HepG2 (cell line): Measurements from ENCODE around the gene FNDC3B. TPM values are rescaled to one million over a fixed set of nuclear protein-coding genes. Genes with fewer than 3 reads are reported as not detected.

Experiments
- AGO1 ChIP-seq: fragments of 200-400 bp; formaldehyde crosslinking; IDR thresholded peaks from 2 replicates; pipeline ENCODE4 v1.6.1; 2017; ENCODE audit warnings: mild to moderate bottlenecking, low read depth, low read length, moderate library complexity; ENCODE audit not compliant: poor library complexity, severe bottlenecking
- EEA1 ChIP-seq: sonication (generic); formaldehyde crosslinking; IDR thresholded peaks from 2 replicates; pipeline ENCODE4 v1.5.1; 2020; ENCODE audit warnings: mild to moderate bottlenecking, missing genetic modification reagents, borderline replicate concordance
- FOXO1 ChIP-seq: sonication (generic); formaldehyde crosslinking; IDR thresholded peaks from 2 replicates; pipeline ENCODE4 v1.4.0; 2020; ENCODE audit warnings: missing genetic modification reagents
- KMT2B ChIP-seq: IDR thresholded peaks from 2 replicates; pipeline ENCODE4 v1.6.1; 2016; ENCODE audit warnings: missing genetic modification reagents, missing compliant biosample characterization
- PHF21A ChIP-seq: sonication (generic); formaldehyde crosslinking; IDR thresholded peaks from 2 replicates; pipeline ENCODE4 v1.5.0; 2020; ENCODE audit warnings: mild to moderate bottlenecking, missing genetic modification reagents
- RFXAP ChIP-seq: sonication (generic); formaldehyde crosslinking; IDR thresholded peaks from 2 replicates; pipeline ENCODE4 v1.4.0; 2020; ENCODE audit warnings: missing genetic modification reagents, borderline replicate concordance
- ZBTB3 ChIP-seq: sonication (generic); formaldehyde crosslinking; IDR thresholded peaks from 2 replicates; pipeline ENCODE4 v1.4.0; 2020; ENCODE audit warnings: low read depth, mild to moderate bottlenecking, moderate library complexity, missing genetic modification reagents, borderline replicate concordance
- ZBTB8A ChIP-seq: sonication (generic); formaldehyde crosslinking; IDR thresholded peaks from 2 replicates; pipeline ENCODE4 v1.4.0; 2020; ENCODE audit warnings: mild to moderate bottlenecking, low read depth, missing genetic modification reagents, borderline replicate concordance
- ZFP37 ChIP-seq: sonication (generic); formaldehyde crosslinking; IDR thresholded peaks from 2 replicates; pipeline ENCODE4 v1.4.0; 2020; ENCODE audit warnings: missing genetic modification reagents, borderline replicate concordance
- ZNF34 ChIP-seq: sonication (generic); formaldehyde crosslinking; IDR thresholded peaks from 2 replicates; pipeline ENCODE4 v1.4.0; 2020; ENCODE audit warnings: mild to moderate bottlenecking, missing genetic modification reagents, borderline replicate concordance
- ZNF382 ChIP-seq: sonication (generic); formaldehyde crosslinking; IDR thresholded peaks from 2 replicates; pipeline ENCODE4 v1.5.0; 2020; ENCODE audit warnings: missing genetic modification reagents, mild to moderate bottlenecking, borderline replicate concordance
- ZNF615 ChIP-seq: sonication (generic); formaldehyde crosslinking; IDR thresholded peaks from 2 replicates; pipeline ENCODE4 v1.5.0; 2020; ENCODE audit warnings: mild to moderate bottlenecking, missing genetic modification reagents, borderline replicate concordance
- ZNF781 ChIP-seq: sonication (generic); formaldehyde crosslinking; IDR thresholded peaks from 2 replicates; pipeline ENCODE4 v1.5.1; 2020; ENCODE audit warnings: borderline replicate concordance, mild to moderate bottlenecking, missing genetic modification reagents; ENCODE audit errors: not compliant biosample characterization
- polyA plus RNA-seq, 8 experiments: library from polyadenylated mRNA; depleted of rRNA in 3 of 8; stranded (reverse) in 7 of 8; unstranded in 1 of 8; fragments of >200 nt; fragmentation: Illumina TruSeq in 4 of 8; extraction: Trizol in 4 of 8; gene quantifications; 2 replicates each; pipeline versions ENCODE4 v1.2.1 to v1.2.3, GENCODE V29; 2011 to 2016; ENCODE audit warnings: low read depth in 4 of 8, missing spikeins in 1 of 8, mixed read lengths in 1 of 8; ENCODE audit not compliant: insufficient read depth in 1 of 8
- total RNA-seq, 5 experiments: library from RNA; depleted of rRNA; stranded (reverse); fragments of >200 nt; fragmentation: Illumina TruSeq; extraction: Trizol; gene quantifications; 2 replicates each; pipeline ENCODE4 v1.2.3, GENCODE V29; 2016; ENCODE audit warnings: low read depth in 1 of 5
- TF ChIP-seq, protein P1 (sequence below): sonication (generic); formaldehyde crosslinking; IDR thresholded peaks from 2 replicates; pipeline ENCODE4 v1.4.0; 2020; ENCODE audit warnings: mild to moderate bottlenecking, missing genetic modification reagents, borderline replicate concordance
- TF ChIP-seq, protein P2 (sequence below): sonication (generic); formaldehyde crosslinking; IDR thresholded peaks from 2 replicates; pipeline ENCODE4 v1.4.0; 2020; ENCODE audit warnings: mild to moderate bottlenecking, missing genetic modification reagents
- TF ChIP-seq, protein P3 (sequence below): sonication (generic); formaldehyde crosslinking; IDR thresholded peaks from 2 replicates; pipeline ENCODE4 v1.4.0; 2020; ENCODE audit warnings: missing genetic modification reagents, borderline replicate concordance

The FNDC3B gene
- total and polyA plus RNA-seq, 2 of the 13 experiments (the other 11 are each of a cell fraction or from before 2014, with no cell fraction given): 74.8 to 103 TPM

DNA sequence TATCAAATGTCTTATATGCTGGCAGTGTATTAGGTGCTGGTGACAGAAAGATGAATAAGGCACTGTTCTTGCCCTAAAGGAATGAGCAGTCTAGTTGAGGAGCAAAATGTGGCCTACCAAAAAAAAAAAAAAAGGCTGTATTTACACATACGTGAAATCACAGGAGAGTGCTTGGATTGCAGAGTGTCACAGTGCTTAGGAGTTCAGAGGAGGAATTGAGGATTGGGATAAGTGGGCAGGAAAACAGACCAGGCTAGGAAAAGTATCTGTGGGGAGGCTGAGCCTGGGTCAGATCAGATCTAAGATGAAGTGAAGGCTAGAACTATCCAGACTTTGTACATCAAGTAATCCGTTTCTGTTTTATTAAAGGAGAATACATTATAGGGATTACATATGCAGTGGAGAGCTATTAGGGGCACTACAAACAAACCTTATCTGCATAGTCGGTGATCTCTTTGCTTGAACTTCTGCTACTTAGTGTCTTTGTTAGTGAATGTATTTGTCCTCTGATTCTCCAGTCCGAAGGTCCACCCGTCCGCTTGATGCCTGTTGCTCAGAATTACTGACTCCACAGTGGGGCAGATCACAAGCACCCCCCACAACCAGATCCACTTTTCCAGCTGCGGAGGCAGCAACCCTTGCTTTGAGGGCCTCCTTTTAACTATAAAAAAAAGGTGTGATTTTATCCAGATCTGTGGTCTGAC, 80.0 kb downstream of the FNDC3B start (continued):
- TF ChIP-seq ZNF781 (CRISPR knock-in tag): no peak
- TF ChIP-seq ZNF615 (CRISPR knock-in tag): no peak
- TF ChIP-seq, protein P1, sequence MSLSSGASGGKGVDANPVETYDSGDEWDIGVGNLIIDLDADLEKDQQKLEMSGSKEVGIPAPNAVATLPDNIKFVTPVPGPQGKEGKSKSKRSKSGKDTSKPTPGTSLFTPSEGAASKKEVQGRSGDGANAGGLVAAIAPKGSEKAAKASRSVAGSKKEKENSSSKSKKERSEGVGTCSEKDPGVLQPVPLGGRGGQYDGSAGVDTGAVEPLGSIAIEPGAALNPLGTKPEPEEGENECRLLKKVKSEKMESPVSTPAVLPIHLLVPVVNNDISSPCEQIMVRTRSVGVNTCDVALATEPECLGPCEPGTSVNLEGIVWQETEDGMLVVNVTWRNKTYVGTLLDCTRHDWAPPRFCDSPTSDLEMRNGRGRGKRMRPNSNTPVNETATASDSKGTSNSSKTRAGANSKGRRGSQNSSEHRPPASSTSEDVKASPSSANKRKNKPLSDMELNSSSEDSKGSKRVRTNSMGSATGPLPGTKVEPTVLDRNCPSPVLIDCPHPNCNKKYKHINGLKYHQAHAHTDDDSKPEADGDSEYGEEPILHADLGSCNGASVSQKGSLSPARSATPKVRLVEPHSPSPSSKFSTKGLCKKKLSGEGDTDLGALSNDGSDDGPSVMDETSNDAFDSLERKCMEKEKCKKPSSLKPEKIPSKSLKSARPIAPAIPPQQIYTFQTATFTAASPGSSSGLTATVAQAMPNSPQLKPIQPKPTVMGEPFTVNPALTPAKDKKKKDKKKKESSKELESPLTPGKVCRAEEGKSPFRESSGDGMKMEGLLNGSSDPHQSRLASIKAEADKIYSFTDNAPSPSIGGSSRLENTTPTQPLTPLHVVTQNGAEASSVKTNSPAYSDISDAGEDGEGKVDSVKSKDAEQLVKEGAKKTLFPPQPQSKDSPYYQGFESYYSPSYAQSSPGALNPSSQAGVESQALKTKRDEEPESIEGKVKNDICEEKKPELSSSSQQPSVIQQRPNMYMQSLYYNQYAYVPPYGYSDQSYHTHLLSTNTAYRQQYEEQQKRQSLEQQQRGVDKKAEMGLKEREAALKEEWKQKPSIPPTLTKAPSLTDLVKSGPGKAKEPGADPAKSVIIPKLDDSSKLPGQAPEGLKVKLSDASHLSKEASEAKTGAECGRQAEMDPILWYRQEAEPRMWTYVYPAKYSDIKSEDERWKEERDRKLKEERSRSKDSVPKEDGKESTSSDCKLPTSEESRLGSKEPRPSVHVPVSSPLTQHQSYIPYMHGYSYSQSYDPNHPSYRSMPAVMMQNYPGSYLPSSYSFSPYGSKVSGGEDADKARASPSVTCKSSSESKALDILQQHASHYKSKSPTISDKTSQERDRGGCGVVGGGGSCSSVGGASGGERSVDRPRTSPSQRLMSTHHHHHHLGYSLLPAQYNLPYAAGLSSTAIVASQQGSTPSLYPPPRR (CRISPR knock-in tag): peak; percentile 47; the same call in 1 of the 2 replicates
- TF ChIP-seq FOXO1: peak; percentile 29; the same call in 1 of the 2 replicates
- 0 out of 2 replicates have a peak, but pooled peaks have one; percentile 30 for TF ChIP-seq RFXAP (CRISPR knock-in tag)
- no peak for TF ChIP-seq EEA1 (CRISPR knock-in tag)
- TF ChIP-seq PHF21A (CRISPR knock-in tag): peak; percentile 59
- TF ChIP-seq, protein P2, sequence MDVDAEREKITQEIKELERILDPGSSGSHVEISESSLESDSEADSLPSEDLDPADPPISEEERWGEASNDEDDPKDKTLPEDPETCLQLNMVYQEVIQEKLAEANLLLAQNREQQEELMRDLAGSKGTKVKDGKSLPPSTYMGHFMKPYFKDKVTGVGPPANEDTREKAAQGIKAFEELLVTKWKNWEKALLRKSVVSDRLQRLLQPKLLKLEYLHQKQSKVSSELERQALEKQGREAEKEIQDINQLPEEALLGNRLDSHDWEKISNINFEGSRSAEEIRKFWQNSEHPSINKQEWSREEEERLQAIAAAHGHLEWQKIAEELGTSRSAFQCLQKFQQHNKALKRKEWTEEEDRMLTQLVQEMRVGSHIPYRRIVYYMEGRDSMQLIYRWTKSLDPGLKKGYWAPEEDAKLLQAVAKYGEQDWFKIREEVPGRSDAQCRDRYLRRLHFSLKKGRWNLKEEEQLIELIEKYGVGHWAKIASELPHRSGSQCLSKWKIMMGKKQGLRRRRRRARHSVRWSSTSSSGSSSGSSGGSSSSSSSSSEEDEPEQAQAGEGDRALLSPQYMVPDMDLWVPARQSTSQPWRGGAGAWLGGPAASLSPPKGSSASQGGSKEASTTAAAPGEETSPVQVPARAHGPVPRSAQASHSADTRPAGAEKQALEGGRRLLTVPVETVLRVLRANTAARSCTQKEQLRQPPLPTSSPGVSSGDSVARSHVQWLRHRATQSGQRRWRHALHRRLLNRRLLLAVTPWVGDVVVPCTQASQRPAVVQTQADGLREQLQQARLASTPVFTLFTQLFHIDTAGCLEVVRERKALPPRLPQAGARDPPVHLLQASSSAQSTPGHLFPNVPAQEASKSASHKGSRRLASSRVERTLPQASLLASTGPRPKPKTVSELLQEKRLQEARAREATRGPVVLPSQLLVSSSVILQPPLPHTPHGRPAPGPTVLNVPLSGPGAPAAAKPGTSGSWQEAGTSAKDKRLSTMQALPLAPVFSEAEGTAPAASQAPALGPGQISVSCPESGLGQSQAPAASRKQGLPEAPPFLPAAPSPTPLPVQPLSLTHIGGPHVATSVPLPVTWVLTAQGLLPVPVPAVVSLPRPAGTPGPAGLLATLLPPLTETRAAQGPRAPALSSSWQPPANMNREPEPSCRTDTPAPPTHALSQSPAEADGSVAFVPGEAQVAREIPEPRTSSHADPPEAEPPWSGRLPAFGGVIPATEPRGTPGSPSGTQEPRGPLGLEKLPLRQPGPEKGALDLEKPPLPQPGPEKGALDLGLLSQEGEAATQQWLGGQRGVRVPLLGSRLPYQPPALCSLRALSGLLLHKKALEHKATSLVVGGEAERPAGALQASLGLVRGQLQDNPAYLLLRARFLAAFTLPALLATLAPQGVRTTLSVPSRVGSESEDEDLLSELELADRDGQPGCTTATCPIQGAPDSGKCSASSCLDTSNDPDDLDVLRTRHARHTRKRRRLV: no peak
- TF ChIP-seq, protein P3, sequence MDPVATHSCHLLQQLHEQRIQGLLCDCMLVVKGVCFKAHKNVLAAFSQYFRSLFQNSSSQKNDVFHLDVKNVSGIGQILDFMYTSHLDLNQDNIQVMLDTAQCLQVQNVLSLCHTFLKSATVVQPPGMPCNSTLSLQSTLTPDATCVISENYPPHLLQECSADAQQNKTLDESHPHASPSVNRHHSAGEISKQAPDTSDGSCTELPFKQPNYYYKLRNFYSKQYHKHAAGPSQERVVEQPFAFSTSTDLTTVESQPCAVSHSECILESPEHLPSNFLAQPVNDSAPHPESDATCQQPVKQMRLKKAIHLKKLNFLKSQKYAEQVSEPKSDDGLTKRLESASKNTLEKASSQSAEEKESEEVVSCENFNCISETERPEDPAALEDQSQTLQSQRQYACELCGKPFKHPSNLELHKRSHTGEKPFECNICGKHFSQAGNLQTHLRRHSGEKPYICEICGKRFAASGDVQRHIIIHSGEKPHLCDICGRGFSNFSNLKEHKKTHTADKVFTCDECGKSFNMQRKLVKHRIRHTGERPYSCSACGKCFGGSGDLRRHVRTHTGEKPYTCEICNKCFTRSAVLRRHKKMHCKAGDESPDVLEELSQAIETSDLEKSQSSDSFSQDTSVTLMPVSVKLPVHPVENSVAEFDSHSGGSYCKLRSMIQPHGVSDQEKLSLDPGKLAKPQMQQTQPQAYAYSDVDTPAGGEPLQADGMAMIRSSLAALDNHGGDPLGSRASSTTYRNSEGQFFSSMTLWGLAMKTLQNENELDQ (CRISPR knock-in tag): no peak
- no peak for TF ChIP-seq ZFP37 (CRISPR knock-in tag)
- TF ChIP-seq ZBTB8A (CRISPR knock-in tag): no peak
- TF ChIP-seq ZNF34 (CRISPR knock-in tag): no peak
- TF ChIP-seq KMT2B: no peak
- TF ChIP-seq ZBTB3 (CRISPR knock-in tag): no peak
- TF ChIP-seq ZNF382 (CRISPR knock-in tag): no peak
- no peak for TF ChIP-seq AGO1
